Smooth muscle cell (in vitro differentiated cells): ENCODE measurements around the gene CELF1. TPM values are rescaled to one million over a fixed set of nuclear protein-coding genes. Genes with fewer than 3 reads are reported as not detected.

Experiments
- DNase-seq: peaks from one replicate; lab custom pipeline; 2025; ENCODE audit not compliant: unreplicated experiment; lab: John Stamatoyannopoulos, UW
- H2AFZ ChIP-seq: fragments of 200-600 bp; sonication (generic); 2 replicates; pipeline ENCODE4 v1.6.0; 2016; ENCODE audit warnings: antibody characterized with exemption, low read depth, mild to moderate bottlenecking
- H3F3A ChIP-seq: fragments of 200-600 bp; sonication (generic); 2 replicates; pipeline ENCODE4 v1.6.0; 2017; ENCODE audit warnings: antibody characterized with exemption, low read depth
- H3K27ac ChIP-seq: fragments of 200-600 bp; sonication (generic); 2 replicates; pipeline ENCODE4 v1.5.1; 2016; ENCODE audit warnings: low read depth, mild to moderate bottlenecking
- H3K27me3 ChIP-seq: fragments of 200-600 bp; sonication (generic); 2 replicates; pipeline ENCODE4 v1.6.1; 2016; ENCODE audit warnings: low read depth, mild to moderate bottlenecking
- H3K36me3 ChIP-seq: fragments of 200-600 bp; sonication (generic); 2 replicates; pipeline ENCODE4 v1.5.1; 2016; ENCODE audit warnings: low read depth
- H3K4me1 ChIP-seq: fragments of 200-600 bp; sonication (generic); 2 replicates; pipeline ENCODE4 v1.5.1; 2016; ENCODE audit warnings: low read depth
- H3K4me2 ChIP-seq: fragments of 200-600 bp; sonication (generic); 2 replicates; pipeline ENCODE4 v1.6.0; 2016; ENCODE audit warnings: mild to moderate bottlenecking
- H3K4me3 ChIP-seq: fragments of 200-600 bp; sonication (generic); 2 replicates; pipeline ENCODE4 v1.5.1; 2016; ENCODE audit warnings: mild to moderate bottlenecking
- H3K79me2 ChIP-seq: fragments of 200-600 bp; sonication (generic); 2 replicates; pipeline ENCODE4 v1.6.0; 2016; ENCODE audit warnings: low read depth, mild to moderate bottlenecking
- H3K9ac ChIP-seq: fragments of 200-600 bp; sonication (generic); 2 replicates; pipeline ENCODE4 v1.6.0; 2016; ENCODE audit warnings: low read depth
- H3K9me3 ChIP-seq: fragments of 200-600 bp; sonication (generic); replicated peaks from 2 replicates; pipeline ENCODE4 v1.5.1; 2016; ENCODE audit warnings: low read depth
- H4K20me1 ChIP-seq: fragments of 200-600 bp; sonication (generic); 2 replicates; pipeline ENCODE4 v1.6.0; 2016; ENCODE audit warnings: low read depth
- WGBS: methylation state at CpG from one replicate; pipeline ENCODE4 v1.1.7; 2016; ENCODE audit warnings: low lambda C conversion rate; 5-methylcytosine and 5-hydroxymethylcytosine counted together
- polyA plus RNA-seq: library from polyadenylated mRNA; unstranded; fragments of >200 nt; fragmentation: Nextera tagmentation; extraction: Ambion mirVana; gene quantifications from 2 replicates; pipeline ENCODE4 v1.2.1, GENCODE V29; 2016
- total RNA-seq: library from RNA; depleted of rRNA; stranded (reverse); fragments of >200 nt; gene quantifications from 2 replicates; pipeline ENCODE4 v1.2.3, GENCODE V29; 2014
- TF ChIP-seq, protein P1 (sequence below): fragments of 200-600 bp; sonication (generic); IDR thresholded peaks from 2 replicates; pipeline ENCODE4 v1.5.1; 2017; ENCODE audit warnings: borderline replicate concordance, mild to moderate bottlenecking, antibody characterized with exemption; ENCODE audit not compliant: insufficient read depth, poor library complexity, severe bottlenecking

The CELF1 gene
- total and polyA plus RNA-seq, 2 experiments from 2014 or later = 42.5 to 64.8 TPM

- H2AFZ ChIP-seq = no peak overlapping the region
- H3K27me3 ChIP-seq = no peaks in the 10 kb centered on the region
- peaks cover 12% of the 10 kb centered on the region for H3K4me1 ChIP-seq
- H3K27ac ChIP-seq = peak overlapping the region; percentile 82
- peaks cover 10% of the 10 kb centered on the region for H3F3A ChIP-seq
- H3K9ac ChIP-seq = no peak overlapping the region
- no peak overlapping the region for H3K4me3 ChIP-seq
- H4K20me1 ChIP-seq = peaks cover 99% of the 10 kb centered on the region
- TF ChIP-seq, protein P1, sequence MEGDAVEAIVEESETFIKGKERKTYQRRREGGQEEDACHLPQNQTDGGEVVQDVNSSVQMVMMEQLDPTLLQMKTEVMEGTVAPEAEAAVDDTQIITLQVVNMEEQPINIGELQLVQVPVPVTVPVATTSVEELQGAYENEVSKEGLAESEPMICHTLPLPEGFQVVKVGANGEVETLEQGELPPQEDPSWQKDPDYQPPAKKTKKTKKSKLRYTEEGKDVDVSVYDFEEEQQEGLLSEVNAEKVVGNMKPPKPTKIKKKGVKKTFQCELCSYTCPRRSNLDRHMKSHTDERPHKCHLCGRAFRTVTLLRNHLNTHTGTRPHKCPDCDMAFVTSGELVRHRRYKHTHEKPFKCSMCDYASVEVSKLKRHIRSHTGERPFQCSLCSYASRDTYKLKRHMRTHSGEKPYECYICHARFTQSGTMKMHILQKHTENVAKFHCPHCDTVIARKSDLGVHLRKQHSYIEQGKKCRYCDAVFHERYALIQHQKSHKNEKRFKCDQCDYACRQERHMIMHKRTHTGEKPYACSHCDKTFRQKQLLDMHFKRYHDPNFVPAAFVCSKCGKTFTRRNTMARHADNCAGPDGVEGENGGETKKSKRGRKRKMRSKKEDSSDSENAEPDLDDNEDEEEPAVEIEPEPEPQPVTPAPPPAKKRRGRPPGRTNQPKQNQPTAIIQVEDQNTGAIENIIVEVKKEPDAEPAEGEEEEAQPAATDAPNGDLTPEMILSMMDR = no peak
- no peaks in the 10 kb centered on the region for H3K36me3 ChIP-seq
- peaks cover 91% of the 10 kb centered on the region for H3K79me2 ChIP-seq
- no peak overlapping the region for H3K4me2 ChIP-seq
- no peaks in the 10 kb centered on the region for H3K9me3 ChIP-seq
- WGBS = 90% methylated on average over 10 of the region's 10 CpGs
- DNase-seq = no peak
Measured at GRCh38 chr11:47538741-47539565, 14.0 kb downstream of the CELF1 start.

DNA sequence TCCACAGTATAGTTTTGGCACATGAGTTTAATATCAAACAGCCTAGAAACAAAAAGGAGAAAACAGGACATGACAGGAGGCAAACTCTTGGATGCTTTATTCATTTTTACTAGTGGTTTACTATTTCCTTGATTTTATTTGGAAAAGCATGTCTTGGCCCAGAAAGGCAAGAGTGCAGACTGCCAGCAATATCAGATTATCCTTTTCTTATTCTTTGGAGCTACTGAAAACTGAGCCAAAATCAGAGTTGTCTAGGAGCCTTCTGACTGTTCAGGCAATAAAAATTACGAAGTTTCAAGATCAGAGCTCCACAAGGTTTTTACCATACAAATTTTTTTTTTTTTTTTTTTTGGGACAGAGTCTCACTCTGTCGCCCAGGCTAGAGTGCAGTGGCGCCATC is 16.0 kb downstream of the CELF1 start:
- no peak for DNase-seq
- Histone ChIP-seq H3K27ac (no peak overlapping the region), H3K36me3 (no peaks in the 10 kb centered on the region), H3K79me2 (peaks cover 91% of the 10 kb centered on the region), H3K4me1 (peaks cover 20% of the 10 kb centered on the region), H2AFZ (no peak overlapping the region), H4K20me1 (peaks cover 99% of the 10 kb centered on the region), H3K4me3 (no peak overlapping the region), H3K9me3 (no peaks in the 10 kb centered on the region), H3F3A (peaks cover 10% of the 10 kb centered on the region), H3K27me3 (no peaks in the 10 kb centered on the region), H3K9ac (no peak overlapping the region), H3K4me2 (no peak overlapping the region)
- TF ChIP-seq, protein P1 = no peak
- WGBS = 92% methylated on average over 3 of the region's 3 CpGs

DNA sequence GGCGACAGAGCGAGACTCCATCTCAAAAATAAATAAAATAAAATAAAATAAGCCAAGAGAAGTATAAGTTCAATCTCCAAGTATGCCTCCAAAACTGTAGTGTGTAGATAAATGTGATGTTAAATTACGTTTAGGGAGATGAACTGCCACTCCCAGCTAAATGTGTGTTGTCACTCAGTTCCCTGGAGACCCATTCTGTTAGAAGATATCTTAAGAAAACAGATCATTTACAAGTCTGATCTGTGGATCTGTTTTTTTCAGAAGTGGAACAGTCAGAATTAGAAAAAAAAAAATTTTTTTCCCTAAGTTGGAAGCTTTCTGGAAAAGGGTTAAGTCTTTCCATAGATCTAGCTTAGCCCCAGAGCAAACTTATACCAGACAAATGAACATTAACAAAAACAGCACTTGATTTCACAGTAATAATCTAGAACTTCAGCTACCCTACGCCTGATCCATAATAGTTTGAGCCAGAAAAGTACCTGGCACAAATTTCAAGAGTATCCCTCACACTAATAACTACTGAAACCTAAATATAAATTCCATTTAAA is 18.2 kb downstream of the CELF1 start:
- Histone ChIP-seq H3K36me3 (no peaks in the 10 kb centered on the region), H4K20me1 (peaks cover 100% of the 10 kb centered on the region), H3K9me3 (no peaks in the 10 kb centered on the region), H3K9ac (no peak overlapping the region), H3K79me2 (peaks cover 100% of the 10 kb centered on the region), H3F3A (peaks cover 3% of the 10 kb centered on the region), H3K4me1 (peaks cover 17% of the 10 kb centered on the region), H3K27ac (no peak overlapping the region), H3K27me3 (no peaks in the 10 kb centered on the region), H3K4me2 (no peak overlapping the region), H3K4me3 (no peak overlapping the region), H2AFZ (no peak overlapping the region)
- no peak for DNase-seq
- TF ChIP-seq, protein P1 = no peak
- 95% methylated on average over 4 of the region's 4 CpGs for WGBS

GRCh38 chr11:47533690-47534151 is 19.2 kb downstream of the CELF1 start:
- peaks cover 8% of the 10 kb centered on the region for H3K4me1 ChIP-seq
- no peak overlapping the region for H3K4me3 ChIP-seq
- peaks cover 100% of the 10 kb centered on the region for H3K79me2 ChIP-seq
- no peaks in the 10 kb centered on the region for H3K36me3 ChIP-seq
- no peaks in the 10 kb centered on the region for H3F3A ChIP-seq
- no peak overlapping the region for H3K9ac ChIP-seq
- no peak overlapping the region for H2AFZ ChIP-seq
- no peaks in the 10 kb centered on the region for H3K9me3 ChIP-seq
- H3K27ac ChIP-seq = peak overlapping the region; percentile 30
- no peak for DNase-seq
- WGBS = 87% methylated on average over 2 of the region's 2 CpGs
- peaks cover 100% of the 10 kb centered on the region for H4K20me1 ChIP-seq
- H3K4me2 ChIP-seq = no peak overlapping the region
- TF ChIP-seq, protein P1 = no peak
- H3K27me3 ChIP-seq = no peaks in the 10 kb centered on the region
